Colon (tissue), 2 donors: Measurements from ENCODE around the gene C1QTNF6.

Experiments used
- FAIRE-seq: peaks from 2 replicates; lab custom pipeline; 2012; peaks lifted over from hg19 to GRCh38; lab: Jason Lieb, UNC
- donor health status: control.
- donor health status: control.

The C1QTNF6 gene

GRCh38 chr22:37162221-37163095 lies 25.6 kb downstream of the C1QTNF6 start:
- no peak for FAIRE-seq

- no peak for FAIRE-seq
These were observed 26.6 kb downstream of the C1QTNF6 start for GRCh38 chr22:37161443-37161842.

- FAIRE-seq: no peak
These were observed 28.0 kb downstream of the C1QTNF6 start for GRCh38 chr22:37160027-37160426.

GRCh38 chr22:37158963-37159290 lies 29.1 kb downstream of the C1QTNF6 start:
- FAIRE-seq: no peak

- no peak for FAIRE-seq
These were observed 30.3 kb downstream of the C1QTNF6 start for GRCh38 chr22:37157516-37158285.

- no peak for FAIRE-seq
These were observed 31.2 kb downstream of the C1QTNF6 start for GRCh38 chr22:37156686-37157435.

- no peak for FAIRE-seq
These were observed 32.1 kb downstream of the C1QTNF6 start for GRCh38 chr22:37155971-37156370.

GRCh38 chr22:37154925-37155712 lies 32.9 kb downstream of the C1QTNF6 start:
- no peak for FAIRE-seq

GRCh38 chr22:37153901-37154300 lies 34.1 kb downstream of the C1QTNF6 start:
- FAIRE-seq: no peak

GRCh38 chr22:37151401-37151800 lies 36.6 kb downstream of the C1QTNF6 start:
- FAIRE-seq: no peak

- FAIRE-seq: no peak
These were observed 37.3 kb downstream of the C1QTNF6 start for GRCh38 chr22:37150701-37151100.

GRCh38 chr22:37148742-37149665 lies 39.0 kb downstream of the C1QTNF6 start:
- no peak for FAIRE-seq

GRCh38 chr22:37148031-37148651 lies 39.9 kb downstream of the C1QTNF6 start:
- no peak for FAIRE-seq

GRCh38 chr22:37147186-37147990 lies 40.7 kb downstream of the C1QTNF6 start:
- no peak for FAIRE-seq

GRCh38 chr22:37146507-37147180 lies 41.4 kb downstream of the C1QTNF6 start:
- FAIRE-seq: no peak

GRCh38 chr22:37146051-37146385 lies 42.0 kb downstream of the C1QTNF6 start:
- no peak for FAIRE-seq

GRCh38 chr22:37145180-37146050 lies 42.6 kb downstream of the C1QTNF6 start:
- FAIRE-seq: no peak

- no peak for FAIRE-seq
These were observed 43.9 kb downstream of the C1QTNF6 start for GRCh38 chr22:37144180-37144554.
